Suprapubic skin (tissue), 4 donors: Measurements from ENCODE around the gene CEP126. TPM values are rescaled to one million over a fixed set of nuclear protein-coding genes. Genes with fewer than 3 reads are reported as not detected.

Source experiments
- DNase-seq, 2 donors: peaks; one replicate each; pipeline ENCODE4 v3.0.0-alpha.2; 2019; ENCODE audit warnings: low spot score in 2 of 2
- H3K27ac ChIP-seq: fragments of 200-600 bp; sonication (generic); one replicate; pipeline ENCODE4 v1.5.1; 2019
- H3K27me3 ChIP-seq: fragments of 200-600 bp; sonication (generic); one replicate; pipeline ENCODE4 v1.5.1; 2019
- H3K36me3 ChIP-seq: fragments of 200-600 bp; sonication (generic); one replicate; pipeline ENCODE4 v1.5.1; 2019
- H3K4me1 ChIP-seq: fragments of 200-600 bp; sonication (generic); one replicate; pipeline ENCODE4 v1.5.1; 2019
- H3K4me3 ChIP-seq: fragments of 200-600 bp; sonication (generic); one replicate; pipeline ENCODE4 v1.5.1; 2019; ENCODE audit warnings: mild to moderate bottlenecking
- H3K9me3 ChIP-seq: fragments of 200-600 bp; sonication (generic); one replicate; pipeline ENCODE4 v1.5.1; 2019
- CTCF ChIP-seq, 2 donors: fragments of 200-600 bp in 1 of 2; fragments of 450-650 bp in 1 of 2; sonication (generic) in 1 of 2; IDR thresholded peaks; one replicate each; pipeline ENCODE4 v1.5.1; 2016 to 2019; ENCODE audit warnings: antibody characterized with exemption in 2 of 2, mild to moderate bottlenecking in 1 of 2, moderate library complexity in 1 of 2
- EP300 ChIP-seq: sonication (generic); formaldehyde crosslinking; IDR thresholded peaks from one replicate; pipeline ENCODE4 v1.6.1; 2017; ENCODE audit warnings: antibody characterized with exemption
- POLR2A ChIP-seq, 2 donors: fragments of 450-650 bp; IDR thresholded peaks; one replicate each; pipeline ENCODE4 v1.6.1; 2017; ENCODE audit warnings: antibody characterized with exemption in 2 of 2, mild to moderate bottlenecking in 2 of 2, moderate library complexity in 2 of 2
- POLR2AphosphoS5 ChIP-seq, 3 donors: sonication (generic); formaldehyde crosslinking; IDR thresholded peaks; one replicate each; pipeline ENCODE4 v1.6.1; 2017; ENCODE audit warnings: antibody characterized with exemption in 3 of 3
- WGBS: methylation state at CpG from one replicate; pipeline ENCODE4 v1.1.5; 2018; 5-methylcytosine and 5-hydroxymethylcytosine counted together
- total RNA-seq, 4 donors: library from RNA; depleted of rRNA; stranded (reverse); fragments of >200 nt; gene quantifications; one replicate each; pipeline ENCODE4 v1.1.0, GENCODE V29; 2016

CEP126 gene
- total RNA-seq, 4 donors from 2014 or later, result 2.4 to 10.2 (median 4.6) TPM

DNA sequence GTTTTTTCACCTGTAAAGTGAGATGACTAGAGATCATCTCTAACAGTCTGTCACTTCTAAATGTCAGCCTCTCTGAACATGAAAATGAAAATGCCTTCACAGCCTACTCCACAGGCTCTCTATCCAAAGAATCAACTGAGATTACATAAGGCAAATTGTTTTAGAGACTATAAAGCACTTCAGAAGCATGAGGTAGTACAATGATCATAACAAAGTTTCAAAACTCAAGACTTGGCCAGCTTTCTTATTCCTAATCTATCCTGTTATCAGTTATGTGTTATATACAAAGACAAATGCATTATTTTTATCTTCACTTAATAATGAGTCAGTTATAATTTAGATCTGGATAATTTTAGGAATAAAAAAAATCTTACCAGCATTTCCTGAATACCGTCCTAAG lies 20.3 kb upstream of the CEP126 start:
- Histone ChIP-seq H3K27ac (no peak overlapping the region), H3K36me3 (no peaks in the 10 kb centered on the region), H3K4me3 (no peak overlapping the region), H3K27me3 (no peaks in the 10 kb centered on the region), H3K9me3 (no peaks in the 10 kb centered on the region), H3K4me1 (no peaks in the 10 kb centered on the region)
- TF ChIP-seq CTCF (IDR thresholded peaks at IDR 0.05) (no peak), POLR2AphosphoS5 (IDR thresholded peaks at IDR 0.05) (no peak), POLR2A (IDR thresholded peaks at IDR 0.05) (no peak), EP300 (no peak)
- DNase-seq, result no peak
- WGBS, result 29% methylated on average over 1 of the region's 1 CpG

DNA sequence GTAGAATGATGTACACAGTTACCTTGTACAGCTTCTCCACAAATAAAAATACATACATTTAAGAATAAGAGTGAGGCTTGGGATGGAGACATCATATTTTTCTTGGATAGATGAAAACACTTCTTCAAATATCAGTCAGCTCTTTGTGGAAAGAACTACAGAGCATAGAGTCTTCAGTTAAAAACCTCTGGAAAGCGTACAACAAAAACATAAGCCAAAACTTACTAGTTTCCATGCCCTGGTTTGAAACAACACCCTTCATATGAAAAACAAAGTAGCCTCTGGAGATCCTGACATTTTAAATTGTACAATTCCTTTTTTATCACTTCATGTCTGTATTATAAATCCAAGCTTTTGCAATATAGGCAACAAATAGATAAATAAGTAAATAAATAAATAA lies 7.0 kb upstream of the CEP126 start:
- no peaks in the 10 kb centered on the region for H3K9me3 ChIP-seq
- no peaks in the 10 kb centered on the region for H3K36me3 ChIP-seq
- no peaks in the 10 kb centered on the region for H3K4me1 ChIP-seq
- H3K27ac ChIP-seq, result no peak overlapping the region
- H3K4me3 ChIP-seq, result no peak overlapping the region
- no peaks in the 10 kb centered on the region for H3K27me3 ChIP-seq
- DNase-seq, result no peak
- 73% methylated on average over 1 of the region's 1 CpG for WGBS
- TF ChIP-seq EP300 (no peak), POLR2AphosphoS5 (IDR thresholded peaks at IDR 0.05) (no peak), CTCF (IDR thresholded peaks at IDR 0.05) (no peak), POLR2A (IDR thresholded peaks at IDR 0.05) (no peak)

- 53% methylated on average over 2 of the region's 2 CpGs for WGBS
- H3K9me3 ChIP-seq, result no peaks in the 10 kb centered on the region
- no peaks in the 10 kb centered on the region for H3K27me3 ChIP-seq
- H3K27ac ChIP-seq, result peak overlapping the region; percentile 43
- no peak for TF ChIP-seq POLR2AphosphoS5 (IDR thresholded peaks at IDR 0.05)
- no peak for TF ChIP-seq POLR2A (IDR thresholded peaks at IDR 0.05)
- no peak for TF ChIP-seq CTCF (IDR thresholded peaks at IDR 0.05)
- TF ChIP-seq EP300, result no peak
- H3K36me3 ChIP-seq, result no peaks in the 10 kb centered on the region
- peaks cover 2% of the 10 kb centered on the region for H3K4me1 ChIP-seq
- DNase-seq, result no peak
- H3K4me3 ChIP-seq, result no peak overlapping the region
Observed at GRCh38 chr11:101909087-101909486, 5.7 kb upstream of the CEP126 start.

DNA sequence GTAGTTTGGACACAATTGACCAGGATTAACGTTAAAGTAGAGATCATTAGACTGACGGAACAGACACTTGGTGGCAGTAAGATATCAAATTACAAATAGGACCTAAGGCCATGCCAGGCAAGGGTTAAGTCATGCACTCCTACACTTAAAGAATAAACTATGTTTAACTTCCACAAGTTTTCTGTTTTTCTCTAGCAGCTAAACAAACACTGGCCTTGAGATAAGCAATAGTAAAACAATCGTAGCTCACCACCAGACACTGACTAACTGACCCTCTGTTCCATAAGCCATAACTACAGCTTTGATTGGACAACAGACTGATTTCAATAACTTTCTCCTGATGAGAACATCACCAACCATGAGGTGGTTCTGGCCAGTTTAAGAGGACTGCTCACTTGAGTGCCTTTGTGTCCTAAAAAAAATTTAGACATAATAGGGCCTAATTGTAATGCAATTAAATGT lies 2.0 kb upstream of the CEP126 start:
- no peak for DNase-seq
- H3K27me3 ChIP-seq, result no peaks in the 10 kb centered on the region
- TF ChIP-seq CTCF (IDR thresholded peaks at IDR 0.05) (no peak), EP300 (no peak), POLR2AphosphoS5 (IDR thresholded peaks at IDR 0.05) (no peak)
- no peaks in the 10 kb centered on the region for H3K9me3 ChIP-seq
- no peak overlapping the region for H3K4me3 ChIP-seq
- H3K27ac ChIP-seq, result peak overlapping the region; percentile 50
- H3K36me3 ChIP-seq, result no peaks in the 10 kb centered on the region
- WGBS, result 56% methylated on average over 3 of the region's 3 CpGs
- peaks cover 23% of the 10 kb centered on the region for H3K4me1 ChIP-seq

DNA sequence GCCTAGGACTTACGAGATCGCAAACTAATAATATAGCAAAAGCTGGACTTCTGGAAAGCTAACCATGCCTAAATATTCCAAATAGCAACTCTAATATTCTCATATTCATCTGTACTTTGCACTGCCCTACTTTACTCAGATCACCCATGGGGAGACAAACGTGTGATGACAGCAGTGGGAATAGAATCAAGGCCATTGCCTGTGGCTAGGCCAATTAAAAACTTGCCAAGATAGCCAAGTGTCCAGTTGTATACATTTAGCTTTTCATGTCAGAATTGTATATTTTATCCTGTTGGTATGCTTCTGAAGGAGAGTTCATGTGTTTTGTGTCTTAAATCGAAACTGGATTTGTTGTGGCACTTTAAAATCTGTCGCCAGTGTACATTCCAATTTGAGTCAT lies 1.2 kb upstream of the CEP126 start:
- no peaks in the 10 kb centered on the region for H3K36me3 ChIP-seq
- H3K9me3 ChIP-seq, result no peaks in the 10 kb centered on the region
- 75% methylated on average over 5 of the region's 5 CpGs for WGBS
- peak overlapping the region; percentile 88 for H3K27ac ChIP-seq
- no peaks in the 10 kb centered on the region for H3K27me3 ChIP-seq
- peak overlapping the region; percentile 52 for H3K4me3 ChIP-seq
- TF ChIP-seq POLR2A (IDR thresholded peaks at IDR 0.05), result no peak
- TF ChIP-seq EP300, result no peak
- TF ChIP-seq POLR2AphosphoS5 (IDR thresholded peaks at IDR 0.05), result no peak
- TF ChIP-seq CTCF (IDR thresholded peaks at IDR 0.05), result no peak
- H3K4me1 ChIP-seq, result peaks cover 23% of the 10 kb centered on the region
- DNase-seq, result no peak
